HEK293 (cell line): ENCODE results near the gene SRGAP2C.
"Not testable (repeated sequence)": the region's sequence is repeated elsewhere in the genome, so short reads cannot be mapped to it uniquely, and the experiment has no call there.

Experiments
- TF ChIP-seq, protein P1 (sequence below): fragments of 450-650 bp; formaldehyde crosslinking; IDR thresholded peaks from 2 replicates; pipeline ENCODE4 v1.5.1; 2016; ENCODE audit warnings: missing biosample characterization, missing genetic modification characterization
- TF ChIP-seq, protein P2 (sequence below): fragments of 450-650 bp; formaldehyde crosslinking; IDR thresholded peaks from 2 replicates; pipeline ENCODE4 v1.5.1; 2016; ENCODE audit warnings: missing biosample characterization, missing genetic modification characterization

DNA sequence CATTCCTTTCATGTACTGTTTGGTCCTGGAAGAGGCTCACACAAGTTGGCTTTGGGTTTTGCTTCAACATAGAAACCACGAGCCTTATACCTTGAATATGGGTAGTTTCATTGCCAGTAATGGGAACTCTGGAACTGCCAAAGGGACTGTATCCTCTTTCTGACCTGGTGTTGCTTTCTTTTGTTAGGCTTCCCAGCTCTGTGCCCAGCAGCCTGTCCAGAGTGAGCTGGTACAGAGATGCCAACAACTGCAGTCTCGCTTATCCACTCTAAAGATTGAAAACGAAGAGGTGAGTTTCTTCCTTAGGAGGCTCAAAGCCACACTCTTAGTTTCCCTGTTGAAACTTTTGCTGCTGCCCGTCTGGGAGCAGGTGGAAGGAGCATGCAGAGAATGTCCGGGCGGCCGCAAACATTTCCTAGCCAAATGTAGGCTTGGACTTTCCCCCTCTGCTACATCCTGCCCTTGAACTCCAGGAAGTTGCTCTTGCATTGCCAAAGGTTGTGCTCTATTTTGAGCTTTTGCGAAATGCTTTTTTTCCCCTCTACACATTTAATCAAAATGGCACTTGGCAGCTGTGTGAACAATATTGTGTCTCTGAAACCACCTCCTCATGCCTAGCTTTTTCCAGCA lies 201.7 kb downstream of the SRGAP2C start:
- TF ChIP-seq, protein P1, sequence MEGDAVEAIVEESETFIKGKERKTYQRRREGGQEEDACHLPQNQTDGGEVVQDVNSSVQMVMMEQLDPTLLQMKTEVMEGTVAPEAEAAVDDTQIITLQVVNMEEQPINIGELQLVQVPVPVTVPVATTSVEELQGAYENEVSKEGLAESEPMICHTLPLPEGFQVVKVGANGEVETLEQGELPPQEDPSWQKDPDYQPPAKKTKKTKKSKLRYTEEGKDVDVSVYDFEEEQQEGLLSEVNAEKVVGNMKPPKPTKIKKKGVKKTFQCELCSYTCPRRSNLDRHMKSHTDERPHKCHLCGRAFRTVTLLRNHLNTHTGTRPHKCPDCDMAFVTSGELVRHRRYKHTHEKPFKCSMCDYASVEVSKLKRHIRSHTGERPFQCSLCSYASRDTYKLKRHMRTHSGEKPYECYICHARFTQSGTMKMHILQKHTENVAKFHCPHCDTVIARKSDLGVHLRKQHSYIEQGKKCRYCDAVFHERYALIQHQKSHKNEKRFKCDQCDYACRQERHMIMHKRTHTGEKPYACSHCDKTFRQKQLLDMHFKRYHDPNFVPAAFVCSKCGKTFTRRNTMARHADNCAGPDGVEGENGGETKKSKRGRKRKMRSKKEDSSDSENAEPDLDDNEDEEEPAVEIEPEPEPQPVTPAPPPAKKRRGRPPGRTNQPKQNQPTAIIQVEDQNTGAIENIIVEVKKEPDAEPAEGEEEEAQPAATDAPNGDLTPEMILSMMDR (tag by site-specific recombination) = not testable (repeated sequence)
- TF ChIP-seq, protein P2, sequence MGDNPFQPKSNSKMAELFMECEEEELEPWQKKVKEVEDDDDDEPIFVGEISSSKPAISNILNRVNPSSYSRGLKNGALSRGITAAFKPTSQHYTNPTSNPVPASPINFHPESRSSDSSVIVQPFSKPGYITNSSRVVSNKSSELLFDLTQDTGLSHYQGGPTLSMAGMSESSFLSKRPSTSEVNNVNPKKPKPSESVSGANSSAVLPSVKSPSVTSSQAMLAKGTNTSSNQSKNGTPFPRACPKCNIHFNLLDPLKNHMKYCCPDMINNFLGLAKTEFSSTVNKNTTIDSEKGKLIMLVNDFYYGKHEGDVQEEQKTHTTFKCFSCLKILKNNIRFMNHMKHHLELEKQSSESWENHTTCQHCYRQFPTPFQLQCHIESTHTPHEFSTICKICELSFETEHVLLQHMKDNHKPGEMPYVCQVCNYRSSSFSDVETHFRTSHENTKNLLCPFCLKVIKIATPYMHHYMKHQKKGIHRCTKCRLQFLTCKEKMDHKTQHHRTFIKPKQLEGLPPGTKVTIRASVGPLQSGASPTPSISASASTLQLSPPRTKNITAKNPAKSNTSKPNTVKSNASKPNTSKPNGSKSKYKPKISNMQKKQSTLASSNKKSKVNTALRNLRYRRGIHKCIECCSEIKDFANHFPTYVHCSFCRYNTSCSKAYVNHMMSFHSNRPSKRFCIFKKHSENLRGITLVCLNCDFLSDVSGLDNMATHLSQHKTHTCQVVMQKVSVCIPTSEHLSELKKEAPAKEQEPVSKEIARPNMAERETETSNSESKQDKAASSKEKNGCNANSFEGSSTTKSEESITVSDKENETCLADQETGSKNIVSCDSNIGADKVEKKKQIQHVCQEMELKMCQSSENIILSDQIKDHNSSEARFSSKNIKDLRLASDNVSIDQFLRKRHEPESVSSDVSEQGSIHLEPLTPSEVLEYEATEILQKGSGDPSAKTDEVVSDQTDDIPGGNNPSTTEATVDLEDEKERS (tag by site-specific recombination) = not testable (repeated sequence)
